HG03442 (cell line): ENCODE results near the gene UBE2Q2.
A peak's percentile ranks its signal among the peaks of the same experiment; 100 is the strongest.
"Not testable (repeated sequence)": the region's sequence is repeated elsewhere in the genome, so short reads cannot be mapped to it uniquely, and the experiment has no call there.

Experiments
- ATAC-seq: cut with Tn5 transposase; IDR thresholded peaks from one replicate; pipeline ENCODE4 v1.9.1; 2021; ENCODE audit warnings: mild to moderate bottlenecking, moderate library complexity; ENCODE audit not compliant: unreplicated experiment

UBE2Q2 gene

DNA sequence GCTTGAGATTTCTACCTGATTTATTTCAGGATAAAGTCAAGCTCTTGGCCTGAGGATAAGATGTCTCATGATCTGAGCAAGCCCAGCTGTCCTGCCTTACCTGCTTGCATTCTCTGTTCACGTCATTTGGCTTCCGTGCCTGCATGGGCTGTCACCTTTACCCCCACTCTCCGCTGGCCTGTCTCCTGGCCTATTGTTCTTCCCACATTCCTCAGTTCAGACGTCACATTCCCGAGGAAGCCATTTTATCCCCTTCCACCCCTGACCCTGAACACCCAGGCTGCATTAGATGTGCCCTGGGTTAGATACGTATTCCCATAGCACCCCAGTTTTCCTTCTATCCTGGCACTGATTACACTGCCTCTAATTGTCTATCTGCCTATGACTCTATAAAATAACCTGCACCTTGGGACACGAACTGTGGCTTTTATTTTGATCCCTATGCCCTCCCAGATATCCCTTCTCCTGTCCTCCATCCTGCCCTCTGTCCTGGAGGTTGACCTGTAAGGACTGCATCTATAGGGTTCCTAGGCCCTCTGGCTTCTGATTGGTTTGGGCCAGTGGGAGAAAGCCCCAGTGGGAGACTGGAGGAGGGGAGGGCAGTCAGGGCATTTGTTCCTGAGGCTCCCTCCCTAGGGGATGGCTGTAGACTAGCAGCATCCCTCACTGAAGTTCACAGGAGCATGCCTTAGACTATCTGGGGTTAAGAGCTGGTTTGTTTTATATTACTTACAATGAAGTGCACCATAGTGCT lies 19.2 kb upstream of the UBE2Q2 start:
- ATAC-seq = no peak

DNA sequence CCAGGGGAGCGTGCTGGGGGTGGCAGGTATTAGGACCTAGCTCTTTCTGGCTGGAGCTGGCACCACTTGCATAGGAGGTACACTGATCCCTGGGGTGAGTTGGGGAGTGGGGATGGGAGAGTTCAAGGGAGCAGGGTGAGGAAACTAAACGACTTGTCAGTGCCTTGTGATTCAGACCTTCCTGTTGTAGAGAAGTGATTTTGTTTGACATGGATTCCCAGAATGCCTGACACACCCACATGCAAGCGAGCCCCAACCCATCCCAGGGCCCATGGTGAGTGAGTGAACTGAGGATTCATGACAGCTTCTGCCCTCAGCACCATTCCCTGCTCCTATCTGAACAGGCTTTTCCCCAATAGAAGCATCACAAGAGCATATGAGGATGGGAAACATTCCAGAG lies 15.6 kb upstream of the UBE2Q2 start:
- no peak for ATAC-seq

DNA sequence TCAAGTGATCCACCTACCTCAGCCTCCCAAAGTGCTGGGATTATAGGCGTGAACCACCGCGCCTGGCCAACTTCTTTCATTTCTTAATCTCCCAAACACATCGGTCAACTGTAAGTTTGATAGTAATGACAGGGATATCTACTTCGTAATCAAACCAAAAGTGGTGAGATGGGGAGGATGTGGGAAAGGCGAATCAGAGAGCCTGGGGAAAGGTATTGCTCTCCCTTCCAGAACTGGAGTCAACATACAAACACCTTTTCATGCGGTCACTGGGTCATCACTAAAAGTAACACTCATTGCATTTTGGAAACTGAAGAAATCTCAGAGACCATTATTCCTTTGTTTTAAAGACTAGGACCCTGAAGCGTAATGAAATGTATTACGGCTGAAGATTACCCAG lies 14.8 kb upstream of the UBE2Q2 start:
- no peak for ATAC-seq

DNA sequence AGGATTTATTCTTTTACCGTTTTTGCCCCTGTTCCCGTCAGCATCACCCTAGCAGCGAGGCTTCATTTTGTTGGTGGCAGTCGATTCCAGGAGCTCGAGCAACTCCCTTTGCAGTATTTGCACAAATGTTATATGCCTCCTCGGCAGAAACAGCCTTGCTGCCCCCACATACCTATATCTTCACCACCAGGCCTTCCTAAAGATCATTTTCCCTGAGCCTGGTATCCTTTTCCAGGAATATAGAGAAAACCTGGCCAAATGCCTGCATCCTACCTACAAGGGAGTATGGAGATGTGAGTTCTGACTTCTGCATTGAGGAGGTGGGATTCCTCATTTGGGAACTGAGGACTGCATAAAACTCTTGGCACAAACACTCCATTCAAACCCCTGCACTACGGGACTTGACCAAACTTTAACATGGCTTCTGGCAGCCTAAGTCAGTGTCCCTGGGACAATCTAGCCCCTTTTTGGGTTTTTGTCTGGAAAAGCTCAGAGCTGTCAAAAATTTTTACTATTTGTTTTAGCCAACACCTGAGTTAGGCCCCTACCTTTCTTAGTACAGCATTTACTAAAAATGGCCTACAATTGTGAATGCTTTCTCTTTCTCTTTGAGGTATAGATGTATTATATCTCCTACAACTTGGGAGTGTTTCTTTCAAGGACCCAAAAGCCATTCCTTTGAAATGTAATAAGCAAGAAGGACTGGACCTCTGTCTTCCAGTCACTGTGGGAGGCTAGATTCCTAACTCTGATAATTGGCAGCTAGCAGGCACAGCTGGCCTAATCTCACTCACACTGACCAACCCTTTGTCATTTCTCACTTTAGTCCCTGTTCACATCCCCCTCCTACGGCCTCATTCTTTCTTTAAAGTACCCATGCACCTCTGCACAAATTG lies 12.1 kb upstream of the UBE2Q2 start:
- ATAC-seq = no peak

DNA sequence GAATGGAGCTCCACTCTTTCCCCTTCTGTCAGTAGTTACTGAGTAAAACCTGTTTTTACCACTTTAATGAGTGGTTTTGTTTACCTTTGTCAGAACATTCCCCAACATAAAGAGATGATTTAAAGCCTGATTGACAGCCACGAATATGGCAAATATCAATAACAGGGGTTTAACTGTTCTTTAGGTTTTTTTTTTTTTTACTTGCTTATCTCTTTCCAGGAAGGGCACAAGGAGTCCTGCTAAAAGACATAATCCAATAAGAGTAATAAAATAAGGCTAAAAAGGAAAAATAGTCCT lies 11.5 kb upstream of the UBE2Q2 start:
- ATAC-seq = no peak

DNA sequence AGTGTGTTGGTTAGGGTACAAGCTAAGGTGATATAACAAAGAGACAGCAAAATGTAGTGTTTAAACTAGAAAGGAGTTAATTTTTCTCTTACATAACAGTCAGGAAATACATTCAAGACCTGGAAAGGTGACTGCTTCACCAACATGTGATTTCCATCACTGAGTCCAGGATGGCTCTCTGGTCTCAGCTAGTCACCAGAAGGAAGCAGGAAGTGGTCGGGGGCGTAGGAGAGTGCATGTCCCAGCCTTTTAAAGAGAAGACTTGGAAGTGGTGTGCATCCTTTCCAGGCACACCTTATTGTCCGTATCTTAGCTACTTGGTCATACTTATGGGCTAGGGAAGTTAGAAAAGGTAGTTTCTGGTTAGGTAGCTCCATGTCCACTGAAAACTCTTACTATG lies 11.1 kb upstream of the UBE2Q2 start:
- no peak for ATAC-seq

DNA sequence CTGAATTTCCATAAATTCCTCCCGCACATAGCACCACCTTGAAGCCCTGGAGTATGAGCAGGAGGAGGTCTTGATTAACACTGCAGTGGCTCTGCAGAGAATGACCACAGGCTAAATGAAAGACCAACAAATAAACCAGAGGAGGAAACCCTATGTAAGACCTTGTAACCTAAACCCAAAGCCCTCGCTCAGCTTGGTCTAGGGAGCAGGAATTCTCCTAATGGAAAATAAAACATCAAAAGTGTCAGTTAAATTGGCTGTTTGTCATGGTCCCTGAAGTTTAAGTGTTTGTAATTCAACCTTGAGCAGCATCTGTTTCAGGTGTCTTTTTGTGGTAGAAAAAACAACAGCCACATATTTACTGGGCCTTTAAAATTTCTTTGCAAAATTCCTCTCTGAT lies 9.2 kb upstream of the UBE2Q2 start:
- no peak for ATAC-seq

DNA sequence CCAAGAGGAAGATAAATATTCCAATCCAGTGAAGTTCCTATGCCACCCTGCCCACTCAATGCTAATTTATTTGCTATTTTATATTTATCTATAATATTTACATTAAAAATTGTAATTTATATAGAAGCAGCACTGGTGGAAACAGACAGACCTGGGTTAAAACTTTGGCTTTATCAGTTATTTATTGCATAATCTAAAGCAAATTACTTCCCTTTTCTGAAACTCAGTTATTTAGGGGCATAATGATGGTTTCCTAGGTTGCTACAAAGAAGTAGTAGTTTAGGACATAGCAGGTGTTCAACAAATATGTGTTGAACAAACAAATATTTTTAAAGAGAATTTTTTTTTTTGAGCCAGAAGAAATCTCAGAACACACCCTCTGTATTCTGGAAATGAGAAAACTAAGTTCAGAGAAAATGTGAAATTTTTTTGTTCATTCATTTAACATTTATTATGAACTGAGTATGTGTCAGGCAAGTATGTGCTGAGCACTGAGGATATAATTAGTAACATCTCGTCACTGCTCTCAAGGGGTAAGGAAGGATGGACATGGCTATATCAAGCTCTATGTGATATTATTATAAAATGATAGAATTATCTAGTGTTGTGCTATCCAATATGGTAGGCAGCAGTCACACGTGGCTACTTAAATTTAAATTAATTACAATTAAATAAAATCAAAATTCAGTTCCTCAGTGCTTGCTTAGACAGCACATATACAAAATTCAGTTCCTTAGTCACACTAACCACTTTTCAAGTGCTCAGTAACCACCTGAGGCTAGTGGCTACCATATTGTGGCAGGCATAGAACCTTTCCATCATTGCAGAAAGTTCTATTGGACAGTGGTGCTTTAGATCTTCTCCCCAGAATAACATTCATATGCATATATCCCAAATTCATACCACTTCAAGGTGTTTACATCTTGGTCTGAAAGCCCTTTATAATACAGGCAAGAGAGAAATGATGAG lies 7.0 kb upstream of the UBE2Q2 start:
- ATAC-seq = no peak

DNA sequence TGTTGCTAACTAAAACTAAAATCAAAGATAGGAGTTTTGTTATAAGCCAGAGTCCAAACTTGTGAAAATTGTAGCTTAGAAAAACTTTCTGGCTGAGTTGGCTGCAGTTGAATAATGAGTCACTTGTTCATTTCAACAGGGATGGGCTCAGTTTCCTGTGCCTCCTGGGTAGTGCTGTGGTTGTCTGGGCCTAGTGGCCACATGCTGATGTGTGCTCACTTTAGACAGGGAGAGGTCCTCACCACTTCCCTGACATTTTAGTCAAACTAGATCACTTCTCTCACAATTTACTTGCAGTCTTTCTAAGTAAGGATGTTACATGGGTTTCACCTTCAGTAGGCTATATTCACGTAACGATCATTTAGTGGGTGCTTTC lies 6.3 kb upstream of the UBE2Q2 start:
- ATAC-seq = no peak

DNA sequence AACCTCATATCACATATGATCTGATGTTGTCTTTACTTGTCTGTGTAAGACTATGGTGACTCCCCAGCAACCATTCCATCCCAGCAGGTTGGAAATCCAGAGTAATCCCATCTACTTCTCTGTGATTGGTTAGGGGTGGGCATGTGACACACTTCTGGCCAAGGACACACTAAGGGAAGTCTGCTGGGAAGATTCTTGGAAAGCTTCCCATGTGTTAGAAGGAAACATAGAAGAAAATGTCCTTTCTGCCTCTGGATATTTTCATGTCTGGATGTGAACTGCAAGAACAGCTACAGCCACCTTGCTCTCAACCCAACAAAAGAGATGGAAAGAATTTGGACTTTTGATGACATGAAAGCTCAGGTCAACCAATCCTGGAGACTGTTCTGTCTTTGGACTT lies 2.6 kb upstream of the UBE2Q2 start:
- ATAC-seq = no peak

DNA sequence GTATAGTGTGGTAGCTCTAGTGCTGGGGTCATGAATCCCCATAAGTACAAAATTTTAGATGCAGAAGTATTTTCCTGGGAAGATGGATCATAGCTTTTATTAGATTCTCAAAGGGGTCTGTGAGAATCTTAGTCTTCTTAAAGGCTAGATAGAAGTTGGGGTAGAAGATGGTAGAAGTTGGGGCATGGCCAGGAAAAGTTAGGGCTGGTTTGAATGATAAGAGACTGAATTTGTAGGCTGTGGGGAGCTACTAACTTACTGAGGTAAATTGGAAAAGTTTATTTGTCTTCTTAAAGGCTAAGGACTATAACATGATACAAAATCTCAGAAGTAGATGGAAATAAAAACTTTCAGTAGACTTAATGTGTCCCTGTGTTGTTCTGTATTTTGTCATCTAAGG lies 1.6 kb upstream of the UBE2Q2 start:
- no peak for ATAC-seq

DNA sequence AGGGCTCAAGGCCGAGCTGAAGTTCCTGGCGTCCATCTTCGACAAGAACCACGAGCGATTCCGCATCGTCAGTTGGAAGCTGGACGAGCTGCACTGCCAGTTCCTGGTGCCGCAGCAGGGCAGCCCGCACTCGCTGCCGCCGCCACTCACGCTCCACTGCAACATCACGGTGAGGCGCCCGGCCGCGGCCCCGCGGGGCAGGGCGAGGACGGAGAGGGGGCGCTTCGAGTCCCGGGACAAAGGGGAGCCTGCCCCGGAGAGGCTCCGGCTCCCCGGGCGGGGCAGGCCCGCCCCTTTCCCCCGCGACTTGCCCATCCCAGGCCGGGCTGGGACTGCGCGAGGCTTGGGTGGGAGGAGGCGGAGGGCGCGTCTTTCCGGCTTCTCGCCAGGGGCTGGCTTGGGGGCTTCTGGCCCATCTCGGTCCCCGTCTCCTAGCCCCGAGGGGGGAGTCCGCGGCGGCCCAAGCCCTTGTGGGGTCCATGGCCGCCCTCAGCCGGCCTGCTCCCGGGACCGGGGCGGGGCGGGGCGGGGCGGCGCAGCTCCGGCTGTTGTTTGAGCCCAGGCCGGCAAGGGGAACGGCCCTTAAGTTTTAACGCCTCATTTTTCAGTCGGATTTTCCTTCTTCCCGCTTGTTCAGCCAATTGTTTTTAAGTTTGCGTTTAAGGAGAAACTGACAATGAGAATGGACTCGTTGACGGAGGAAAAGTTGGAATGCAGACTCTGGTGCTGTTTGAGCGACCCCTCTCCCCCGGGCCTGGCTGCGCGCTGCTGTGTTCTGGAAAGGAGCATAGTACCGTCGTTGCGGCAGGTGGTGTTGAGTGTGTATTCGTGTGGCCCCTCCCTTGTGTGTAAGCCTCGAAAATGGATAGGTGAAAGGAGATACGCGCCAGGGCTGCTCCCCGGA lies 683 bp downstream of the UBE2Q2 start:
- peak; percentile 35 for ATAC-seq

DNA sequence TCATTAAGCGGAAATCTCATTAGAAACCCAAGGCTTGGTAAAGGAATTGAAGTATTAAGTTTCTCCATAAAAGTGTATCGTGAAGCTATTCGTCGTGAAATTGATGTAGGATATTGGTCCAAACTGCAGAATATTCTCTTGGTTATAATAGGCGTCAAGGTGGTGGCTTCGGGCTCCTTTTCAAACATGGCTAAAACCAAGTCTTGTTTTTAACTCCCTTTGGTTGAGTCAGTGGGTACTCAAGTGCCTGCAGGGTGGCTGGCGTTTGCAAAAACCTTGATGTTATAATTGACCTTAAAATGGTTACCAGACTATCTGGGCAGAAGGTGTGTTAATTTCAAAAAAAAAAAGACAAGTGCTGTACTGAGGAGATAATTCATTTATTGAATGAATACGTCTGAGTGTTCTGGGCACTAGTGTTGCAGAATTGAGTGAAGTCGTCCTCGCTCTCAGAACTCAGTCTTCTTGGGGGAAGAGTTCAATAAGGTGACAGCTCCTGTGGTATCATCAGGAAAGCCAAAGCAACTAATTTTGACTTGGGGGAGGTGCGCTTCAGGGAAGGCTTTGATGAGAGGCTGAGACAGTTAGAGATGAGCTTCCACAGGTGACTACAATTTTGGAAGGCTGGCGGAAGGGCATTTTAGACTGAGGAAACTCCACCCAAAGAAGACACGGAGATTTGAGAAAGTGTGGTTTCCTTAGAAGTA lies 1.5 kb downstream of the UBE2Q2 start:
- ATAC-seq = no peak

DNA sequence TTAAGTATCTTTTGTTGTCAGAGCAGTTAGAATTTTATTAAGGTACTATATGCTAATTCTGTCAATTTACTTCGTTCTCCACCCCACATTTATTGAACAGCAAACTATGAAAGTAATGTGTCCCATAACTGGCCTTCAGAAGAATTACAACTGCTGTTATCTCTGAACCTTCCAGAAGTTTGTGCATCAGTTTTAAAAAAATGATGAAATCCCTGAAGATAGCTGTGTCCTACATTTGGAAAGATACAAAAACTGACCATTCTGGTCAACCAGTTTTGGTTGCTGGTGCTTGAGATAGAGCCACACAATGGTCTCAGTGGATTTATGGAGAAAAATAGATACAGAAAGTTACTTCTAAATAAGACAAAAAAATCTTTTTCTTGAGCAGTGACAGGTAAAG lies 5.9 kb downstream of the UBE2Q2 start:
- ATAC-seq = no peak

DNA sequence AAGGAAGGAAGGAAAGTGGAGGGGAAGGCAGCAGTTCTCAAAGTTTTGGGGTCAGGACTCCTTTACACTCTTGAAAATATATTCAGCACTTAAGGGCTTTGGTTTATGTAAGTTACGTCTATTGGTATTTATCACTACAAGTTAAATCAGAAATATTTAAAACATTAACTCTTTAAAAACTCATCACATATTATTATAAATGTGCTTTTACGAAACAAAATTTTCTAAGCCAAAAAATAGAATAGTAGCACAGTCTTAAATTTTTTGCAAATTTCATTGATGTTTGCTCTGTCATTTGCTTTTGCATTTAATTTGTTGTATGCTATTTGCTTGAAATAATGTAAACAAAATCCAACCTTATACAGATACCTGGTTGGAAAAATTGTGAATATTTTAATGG lies 7.5 kb downstream of the UBE2Q2 start:
- no peak for ATAC-seq

DNA sequence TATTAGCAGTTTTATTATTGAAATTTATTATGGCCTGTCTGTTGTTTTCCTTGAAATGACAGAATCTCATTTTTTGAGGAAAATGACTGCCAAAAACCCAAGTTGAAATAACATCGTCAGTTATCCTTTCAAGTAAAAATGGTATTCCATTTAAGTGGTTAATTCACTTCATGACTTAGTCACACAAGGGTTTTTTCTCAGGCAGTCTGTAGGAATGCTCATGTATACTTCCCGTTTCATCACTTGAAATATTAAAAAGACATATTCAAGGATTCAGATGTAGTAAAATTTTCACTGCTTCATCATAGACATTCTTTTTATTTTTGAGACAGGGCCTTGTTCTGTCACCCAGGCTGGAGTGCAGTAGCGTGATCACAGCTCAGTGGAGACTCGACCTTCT lies 8.3 kb downstream of the UBE2Q2 start:
- ATAC-seq = not testable (repeated sequence)

DNA sequence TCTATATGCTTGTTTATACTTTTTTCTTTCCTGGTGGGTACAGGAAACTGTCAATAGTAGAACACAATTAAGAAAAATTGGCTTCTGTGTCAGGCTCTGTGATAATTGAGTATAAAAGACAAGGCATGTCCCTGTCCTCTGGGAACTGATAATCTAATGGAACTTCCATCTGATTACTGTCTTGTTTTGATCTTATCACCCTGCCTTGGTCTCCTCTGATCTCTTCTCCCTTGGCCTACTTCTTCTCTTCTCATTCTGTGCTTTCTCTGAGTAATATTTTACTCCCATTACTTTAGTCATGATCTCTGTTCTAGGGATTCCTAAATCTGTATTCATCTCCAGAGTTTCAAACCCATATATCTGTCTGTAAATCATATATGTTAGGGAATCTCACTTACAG lies 14.6 kb downstream of the UBE2Q2 start:
- ATAC-seq = no peak

DNA sequence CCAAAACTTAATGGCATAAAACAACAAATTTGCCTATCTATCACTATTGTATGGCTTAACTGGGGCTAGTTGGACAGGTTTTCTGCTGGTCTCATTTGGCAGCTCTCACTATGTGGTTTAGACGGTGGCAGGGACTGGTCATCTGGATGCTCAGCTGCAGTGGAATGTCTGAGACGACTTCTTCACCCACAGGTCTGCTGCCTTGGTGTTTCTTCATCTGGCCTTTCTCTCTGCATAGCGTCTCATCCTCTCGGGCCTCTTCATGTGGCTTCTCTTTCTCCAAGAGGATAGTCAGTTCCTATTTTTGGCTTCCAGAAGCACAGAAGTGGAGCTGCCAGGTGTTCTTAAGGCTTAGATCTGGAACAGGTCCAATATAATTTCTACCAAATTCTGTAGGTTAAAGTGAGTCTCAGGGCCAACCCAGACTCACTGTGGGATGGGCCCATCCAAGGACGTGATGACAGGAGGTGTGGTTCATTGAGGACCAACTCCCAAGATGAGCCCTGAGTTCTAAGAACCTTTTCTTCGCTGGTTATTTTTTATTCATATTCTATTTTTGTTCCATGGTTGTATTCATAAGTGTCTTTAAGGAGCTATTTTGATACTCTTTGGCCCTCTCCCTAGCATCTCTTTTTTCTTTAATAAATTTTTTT lies 18.6 kb downstream of the UBE2Q2 start:
- no peak for ATAC-seq

DNA sequence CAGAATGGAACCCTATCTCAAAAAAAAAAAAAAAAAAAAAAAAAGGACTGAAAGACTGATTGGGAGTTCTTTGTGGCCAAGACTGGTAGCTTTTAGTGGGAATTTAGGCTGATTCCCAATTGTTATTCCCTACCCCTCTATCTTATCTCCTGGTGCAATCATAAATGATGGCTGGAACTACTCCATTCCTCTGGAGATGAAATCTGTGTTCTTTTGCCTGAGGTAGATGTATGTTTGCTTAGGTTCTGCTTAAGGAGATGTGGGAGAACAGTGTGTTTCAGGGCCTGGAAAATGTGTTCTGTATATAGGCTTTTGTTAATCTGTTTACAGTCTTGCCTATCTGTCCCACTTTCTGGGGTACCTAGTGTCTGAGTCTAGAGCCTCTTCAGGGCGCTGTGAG lies 19.5 kb downstream of the UBE2Q2 start:
- ATAC-seq = no peak
